Left ventricle myocardium inferior (tissue), 1 donor: ENCODE data around the gene FAM217B. TPM values are rescaled to one million over a fixed set of nuclear protein-coding genes. Genes with fewer than 3 reads are reported as not detected.

Experiments
- DNase-seq: peaks from one replicate; pipeline ENCODE4 v3.0.0-alpha.2; 2020
- H3K27ac ChIP-seq: fragments of 200-600 bp; replicated peaks from 2 replicates; pipeline ENCODE4 v1.8.0; 2021
- H3K27me3 ChIP-seq: fragments of 200-600 bp; 2 replicates; pipeline ENCODE4 v1.8.0; 2021; ENCODE audit warnings: low read depth
- H3K36me3 ChIP-seq: fragments of 200-600 bp; 2 replicates; pipeline ENCODE4 v1.8.0; 2021
- H3K4me1 ChIP-seq: fragments of 200-600 bp; 2 replicates; pipeline ENCODE4 v1.8.0; 2021
- H3K4me3 ChIP-seq: fragments of 200-600 bp; 2 replicates; pipeline ENCODE4 v1.8.0; 2021; ENCODE audit warnings: mild to moderate bottlenecking, moderate library complexity
- H3K9me3 ChIP-seq: fragments of 200-600 bp; replicated peaks from 2 replicates; pipeline ENCODE4 v1.8.0; 2021
- intact Hi-C: fragments of 100-400 bp; cut with micrococcal nuclease; formaldehyde crosslinking; loops from one replicate; pipeline ENCODE4 v1.11.0; 2022
- total RNA-seq: library from RNA; stranded (reverse); fragmentation: NEBNext Ultra II Directional; extraction: Animal tissue kit (Norgen Biotek cat#: 25700); gene quantifications from one replicate; pipeline ENCODE4 v1.2.1, GENCODE V29; 2021
- TF ChIP-seq, protein P1 (sequence below): fragments of 200-600 bp; IDR thresholded peaks from 2 replicates; pipeline ENCODE4 v1.8.0; 2021; ENCODE audit warnings: antibody characterized with exemption, mild to moderate bottlenecking, borderline replicate concordance
- donor health status: DM: no; HTN: yes; CAD: no; lungs with severe emphysema.

The FAM217B gene
- total RNA-seq, 1 donor from 2014 or later = 37.4 TPM

DNA sequence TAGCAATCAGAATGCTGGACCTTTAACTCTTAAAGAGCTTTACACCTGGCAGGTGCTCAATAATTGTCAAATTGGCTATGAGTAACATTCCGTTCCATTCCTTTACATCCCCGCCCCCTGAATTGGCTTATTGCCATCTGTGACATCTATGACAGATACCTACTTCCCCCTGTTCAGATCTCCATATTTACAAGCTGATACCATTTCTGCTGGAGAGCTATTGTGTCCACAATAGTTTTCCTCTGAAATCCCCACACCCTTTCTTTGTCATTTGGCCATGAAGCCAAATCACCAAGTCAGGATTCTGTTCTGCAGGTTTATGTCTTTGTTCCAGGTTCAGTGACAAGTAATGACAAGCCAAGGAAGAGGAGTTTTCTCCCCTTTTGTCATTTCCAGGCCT lies 21.2 kb downstream of the FAM217B start:
- TF ChIP-seq, protein P1, sequence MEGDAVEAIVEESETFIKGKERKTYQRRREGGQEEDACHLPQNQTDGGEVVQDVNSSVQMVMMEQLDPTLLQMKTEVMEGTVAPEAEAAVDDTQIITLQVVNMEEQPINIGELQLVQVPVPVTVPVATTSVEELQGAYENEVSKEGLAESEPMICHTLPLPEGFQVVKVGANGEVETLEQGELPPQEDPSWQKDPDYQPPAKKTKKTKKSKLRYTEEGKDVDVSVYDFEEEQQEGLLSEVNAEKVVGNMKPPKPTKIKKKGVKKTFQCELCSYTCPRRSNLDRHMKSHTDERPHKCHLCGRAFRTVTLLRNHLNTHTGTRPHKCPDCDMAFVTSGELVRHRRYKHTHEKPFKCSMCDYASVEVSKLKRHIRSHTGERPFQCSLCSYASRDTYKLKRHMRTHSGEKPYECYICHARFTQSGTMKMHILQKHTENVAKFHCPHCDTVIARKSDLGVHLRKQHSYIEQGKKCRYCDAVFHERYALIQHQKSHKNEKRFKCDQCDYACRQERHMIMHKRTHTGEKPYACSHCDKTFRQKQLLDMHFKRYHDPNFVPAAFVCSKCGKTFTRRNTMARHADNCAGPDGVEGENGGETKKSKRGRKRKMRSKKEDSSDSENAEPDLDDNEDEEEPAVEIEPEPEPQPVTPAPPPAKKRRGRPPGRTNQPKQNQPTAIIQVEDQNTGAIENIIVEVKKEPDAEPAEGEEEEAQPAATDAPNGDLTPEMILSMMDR = no peak
- peaks cover 13% of the 10 kb centered on the region for H3K36me3 ChIP-seq
- H3K9me3 ChIP-seq = no peaks in the 10 kb centered on the region
- no peak for DNase-seq
- H3K4me3 ChIP-seq = no peak overlapping the region
- H3K27ac ChIP-seq = no peak overlapping the region
- intact Hi-C loops = no loop called here
- H3K4me1 ChIP-seq = no peaks in the 10 kb centered on the region
- no peaks in the 10 kb centered on the region for H3K27me3 ChIP-seq

DNA sequence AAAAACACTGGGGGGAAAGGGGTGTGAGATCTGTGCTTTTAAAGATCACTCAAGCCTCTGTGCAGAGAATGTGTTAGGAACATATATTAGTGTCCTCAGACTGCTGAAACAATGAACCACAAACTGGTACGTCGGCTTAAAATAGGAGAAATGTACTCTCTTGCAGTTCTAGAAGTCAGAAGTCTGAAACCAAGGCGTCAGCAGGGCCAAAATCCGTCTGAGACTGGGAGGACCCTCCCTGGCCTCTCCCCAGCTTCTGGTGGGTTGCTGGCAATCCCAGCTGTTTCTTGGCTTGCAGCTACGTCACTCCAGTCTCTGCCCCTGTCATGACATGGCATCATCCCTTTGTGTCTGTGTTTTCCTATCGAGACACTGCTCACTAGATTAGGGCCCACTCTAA lies 22.0 kb downstream of the FAM217B start:
- H3K27me3 ChIP-seq = no peaks in the 10 kb centered on the region
- H3K27ac ChIP-seq = no peak overlapping the region
- H3K36me3 ChIP-seq = peaks cover 13% of the 10 kb centered on the region
- DNase-seq = no peak
- TF ChIP-seq, protein P1 = no peak
- no peaks in the 10 kb centered on the region for H3K4me1 ChIP-seq
- H3K9me3 ChIP-seq = no peaks in the 10 kb centered on the region
- H3K4me3 ChIP-seq = no peak overlapping the region
- intact Hi-C loops = no loop called here

DNA sequence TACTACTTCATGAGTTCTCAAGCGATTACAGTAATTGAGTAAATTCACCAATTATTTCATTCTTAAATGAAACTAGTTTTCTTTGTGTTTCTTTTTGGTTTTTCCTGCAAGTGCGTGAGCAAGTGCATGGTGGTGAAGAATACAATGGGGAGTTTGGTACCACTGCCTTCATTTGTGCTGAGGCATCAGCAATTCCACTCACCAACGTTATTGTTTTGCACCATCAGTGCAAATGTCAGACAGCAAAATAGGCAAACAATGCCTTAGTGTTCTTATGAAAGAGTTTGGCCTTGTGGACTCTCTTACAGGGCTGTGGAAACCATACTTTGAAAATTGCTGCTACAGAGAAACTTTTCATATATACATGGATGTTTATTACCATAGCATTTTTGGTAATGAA lies 26.2 kb downstream of the FAM217B start:
- Histone ChIP-seq H3K27ac (no peak overlapping the region), H3K27me3 (no peaks in the 10 kb centered on the region), H3K9me3 (no peaks in the 10 kb centered on the region), H3K36me3 (no peaks in the 10 kb centered on the region), H3K4me1 (no peaks in the 10 kb centered on the region), H3K4me3 (no peak overlapping the region)
- intact Hi-C loops = no loop called here
- DNase-seq = no peak
- TF ChIP-seq, protein P1 = no peak

DNA sequence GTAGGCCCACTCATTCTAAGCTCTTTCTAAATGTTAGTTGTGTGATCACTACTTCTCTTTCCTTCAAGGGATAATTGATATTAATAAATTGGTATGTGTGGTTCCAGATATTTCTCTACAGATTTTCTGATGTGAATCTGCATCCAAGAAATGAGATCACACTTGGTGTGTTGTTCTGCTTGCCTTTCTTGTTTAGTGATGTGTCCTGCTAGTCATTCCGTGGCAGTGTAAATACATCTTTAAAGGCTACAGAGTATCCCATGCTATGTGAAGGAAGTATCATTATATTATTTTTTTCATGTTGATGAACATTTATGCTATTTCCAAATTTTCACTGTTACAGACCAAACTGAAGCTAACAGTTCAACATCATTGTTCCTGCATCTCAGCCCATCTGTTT lies 31.2 kb downstream of the FAM217B start:
- no peak for DNase-seq
- no peaks in the 10 kb centered on the region for H3K36me3 ChIP-seq
- H3K27me3 ChIP-seq = no peaks in the 10 kb centered on the region
- no peak overlapping the region for H3K27ac ChIP-seq
- intact Hi-C loops = no loop called here
- H3K4me3 ChIP-seq = no peak overlapping the region
- TF ChIP-seq, protein P1 = no peak
- no peaks in the 10 kb centered on the region for H3K4me1 ChIP-seq
- no peaks in the 10 kb centered on the region for H3K9me3 ChIP-seq

DNA sequence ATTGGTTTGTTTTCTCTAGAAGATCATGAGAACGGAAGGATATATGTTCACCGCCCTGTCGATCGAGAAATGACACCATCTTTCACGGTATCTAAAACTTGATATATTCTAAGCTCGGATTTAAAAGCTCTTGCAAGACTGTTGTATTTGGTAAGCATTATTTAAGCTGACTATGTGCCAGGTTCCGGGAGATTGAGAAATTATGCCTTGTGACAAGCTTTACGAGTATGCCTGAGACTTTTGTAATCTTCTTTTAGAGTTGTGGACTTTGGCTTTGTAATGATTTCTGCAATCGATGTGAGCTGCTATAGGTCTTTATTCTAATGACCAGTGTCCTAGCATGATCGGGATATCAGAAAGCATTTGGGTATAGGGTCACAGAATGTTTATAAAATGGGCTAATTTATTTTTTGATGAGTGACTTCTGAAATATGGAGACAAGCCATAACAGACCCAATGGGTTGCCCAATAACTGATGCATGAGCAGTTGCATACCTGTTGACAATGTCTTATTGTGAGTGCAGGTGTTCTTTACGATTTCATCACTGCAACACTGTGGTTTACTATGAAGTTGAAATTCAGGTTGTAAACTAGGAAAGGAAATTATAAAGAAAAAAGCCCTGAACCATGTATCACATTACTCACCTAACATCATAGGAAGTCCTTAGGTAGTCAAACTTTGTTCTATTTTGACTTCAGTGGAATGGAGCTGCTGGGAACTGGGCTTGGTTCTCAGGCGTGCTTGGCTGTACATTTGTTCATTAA lies 32.0 kb downstream of the FAM217B start:
- intact Hi-C loops = no loop called here
- H3K36me3 ChIP-seq = no peaks in the 10 kb centered on the region
- H3K4me3 ChIP-seq = no peak overlapping the region
- H3K27me3 ChIP-seq = no peaks in the 10 kb centered on the region
- H3K27ac ChIP-seq = no peak overlapping the region
- no peak for DNase-seq
- TF ChIP-seq, protein P1 = no peak
- no peaks in the 10 kb centered on the region for H3K9me3 ChIP-seq
- no peaks in the 10 kb centered on the region for H3K4me1 ChIP-seq
